Measurements from ENCODE around the gene ITGAE. TPM values are rescaled to one million over a fixed set of nuclear protein-coding genes. Genes with fewer than 3 reads are reported as not detected.

ITGAE gene
- total RNA-seq, 2 experiments from 2014 or later, result 48.1 to 52.0 TPM

GRCh38 chr17:3667366-3668278 lies 133.4 kb downstream of the ITGAE start:
- Mint-ChIP-seq H3K36me3 (peaks cover 3% of the 10 kb centered on the region), H3K27ac (peak overlapping the region; percentile 60), H3K9me3 (no peaks in the 10 kb centered on the region), H3K4me3 (peak overlapping the region; percentile 92), H3K27me3 (no peaks in the 10 kb centered on the region), H3K4me1 (peaks cover 12% of the 10 kb centered on the region)
- POLR2A ChIA-PET, result interaction anchor here (0.7 to 1.0 kb wide), 3 partner anchors 32 to 1803 kb away, joined by 3 to 5 read pairs (median 4); partner anchors contain the start of genes CTNS, HASPIN and SHPK
- no peak for ATAC-seq (ENCODE audit: low read depth)
- DNase-seq, result peak; percentile 54

GRCh38 chr17:3666516-3666915 lies 134.5 kb downstream of the ITGAE start:
- H3K4me3 Mint-ChIP-seq, result peak overlapping the region; percentile 4

DNA sequence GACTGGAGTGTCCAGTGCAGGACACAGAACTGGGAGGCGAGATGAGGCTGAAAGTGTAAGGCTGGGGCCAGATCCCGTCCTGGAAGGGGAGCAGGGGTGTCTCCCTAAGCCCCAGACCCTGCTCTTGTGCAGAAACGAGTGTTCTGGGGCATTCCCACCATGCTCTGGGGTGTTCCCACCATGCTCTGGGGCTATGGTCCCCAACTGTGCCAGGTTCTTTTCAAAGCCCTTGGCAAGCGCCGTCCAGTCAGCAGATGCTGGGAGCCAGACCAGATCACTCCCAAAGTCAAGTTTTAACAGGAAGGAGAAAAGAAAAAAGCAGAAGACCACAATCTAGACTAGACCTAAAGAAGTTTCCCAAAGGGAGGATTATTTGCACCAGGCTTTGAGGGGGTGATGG lies 135.2 kb downstream of the ITGAE start:
- Mint-ChIP-seq H3K9me3 (no peaks in the 10 kb centered on the region), H3K27ac (no peak overlapping the region)

More at GRCh38 chr17:3666516-3666915, 134.5 kb downstream of the ITGAE start:
- H3K27me3 Mint-ChIP-seq, result no peaks in the 10 kb centered on the region
- no peak for ATAC-seq (ENCODE audit: low read depth)
- H3K36me3 Mint-ChIP-seq, result peaks cover under 1% of the 10 kb centered on the region
- peaks cover 12% of the 10 kb centered on the region for H3K4me1 Mint-ChIP-seq
- peak overlapping the region; percentile 13 for H3K27ac Mint-ChIP-seq
- POLR2A ChIA-PET, result interaction anchor here (0.7 kb wide), 1 partner anchor 1804 kb away, joined by 4 read pairs; no protein-coding TSS in a partner anchor
- DNase-seq, result no peak
- H3K9me3 Mint-ChIP-seq, result no peaks in the 10 kb centered on the region

More for the DNA sequence above, 135.2 kb downstream of the ITGAE start:
- POLR2A ChIA-PET, result no interaction called here
- no peak overlapping the region for H3K4me3 Mint-ChIP-seq
- H3K36me3 Mint-ChIP-seq, result no peaks in the 10 kb centered on the region
- ATAC-seq (ENCODE audit: low read depth), result no peak
- H3K4me1 Mint-ChIP-seq, result peaks cover 12% of the 10 kb centered on the region
- H3K27me3 Mint-ChIP-seq, result no peaks in the 10 kb centered on the region
- DNase-seq, result no peak

Other genes with a start within 250 kb of the ITGAE start
- under 1 TPM; 0.69 to 0.79 TPM for gene TRPV3, start 243.4 kb downstream of the ITGAE start, total RNA-seq
- gene TRPV1, start 191.8 kb downstream of the ITGAE start, total RNA-seq, result 1 to 10 TPM; 4.5 to 5.7 TPM
- 10 to 100 TPM; 11.8 to 12.2 TPM for gene SHPK, start 164.9 kb downstream of the ITGAE start, total RNA-seq
- 10 to 100 TPM in 1 of 2 experiments, 1 to 10 TPM in 1; 8.5 to 10.0 TPM for gene CTNS, start 164.4 kb downstream of the ITGAE start, total RNA-seq
- 10 to 100 TPM; 18.5 to 18.8 TPM for gene TAX1BP3, start 132.6 kb downstream of the ITGAE start, total RNA-seq
- gene EMC6, start 132.4 kb downstream of the ITGAE start, total RNA-seq, result 10 to 100 TPM; 31.1 to 34.6 TPM
- gene P2RX5, start 105.0 kb downstream of the ITGAE start, total RNA-seq, result 10 to 100 TPM; 17.2 to 19.0 TPM
- gene HASPIN, start 77.3 kb downstream of the ITGAE start, total RNA-seq, result 10 to 100 TPM; 17.5 to 21.4 TPM
- gene NCBP3, start 45.1 kb upstream of the ITGAE start, total RNA-seq, result 10 to 100 TPM; 48.3 to 53.1 TPM
- 1 to 10 TPM; 4.5 to 4.7 TPM for gene CAMKK1, start 91.9 kb upstream of the ITGAE start, total RNA-seq
- gene P2RX1, start 115.3 kb upstream of the ITGAE start, total RNA-seq, result under 1 TPM; 0.82 to 1.00 TPM
- 100 to 1,000 TPM; 289 to 297 TPM for gene ATP2A3, start 163.2 kb upstream of the ITGAE start, total RNA-seq